OCI-M1 (cell line): ENCODE measurements around the gene VSIG10.
"Not testable (repeated sequence)": the region's sequence is repeated elsewhere in the genome, so short reads cannot be mapped to it uniquely, and the experiment has no call there.

ENCODE experiments used
- DNase-seq: peaks from one replicate; lab custom pipeline; 2025; lab: John Stamatoyannopoulos, UW

The VSIG10 gene

GRCh38 chr12:118033902-118034301 is 69.9 kb downstream of the VSIG10 start:
- DNase-seq: no peak

GRCh38 chr12:118033323-118033722 is 70.5 kb downstream of the VSIG10 start:
- DNase-seq: no peak

- no peak for DNase-seq
Observed at GRCh38 chr12:118032188-118032587, 71.6 kb downstream of the VSIG10 start.

GRCh38 chr12:118029166-118029565 is 74.6 kb downstream of the VSIG10 start:
- no peak for DNase-seq

GRCh38 chr12:118025168-118025567 is 78.6 kb downstream of the VSIG10 start:
- DNase-seq: no peak

GRCh38 chr12:118023301-118023860 is 80.4 kb downstream of the VSIG10 start:
- no peak for DNase-seq

- no peak for DNase-seq
Observed at GRCh38 chr12:118022728-118023109, 81.1 kb downstream of the VSIG10 start.

GRCh38 chr12:118022097-118022727 is 81.6 kb downstream of the VSIG10 start:
- not testable (repeated sequence) for DNase-seq

- DNase-seq: no peak
Observed at GRCh38 chr12:118020036-118020435, 83.8 kb downstream of the VSIG10 start.

- no peak for DNase-seq
Observed at GRCh38 chr12:118017926-118018325, 85.9 kb downstream of the VSIG10 start.

GRCh38 chr12:118016424-118017264 is 87.2 kb downstream of the VSIG10 start, which contains the start of gene RFC5:
TSS of gene RFC5 (plus strand) at chr12:118016703. CDS start at chr12:118016828, 125 bp downstream.
- DNase-seq: peak; percentile 99

GRCh38 chr12:118015944-118016343 is 87.9 kb downstream of the VSIG10 start:
- DNase-seq: no peak

- no peak for DNase-seq
Observed at GRCh38 chr12:118015306-118015705, 88.5 kb downstream of the VSIG10 start.
